ACC112 (cell line): ENCODE results near the gene SLCO3A1.

Source experiments
- H2AFZ ChIP-seq: fragments of 200-600 bp; sonication (generic); one replicate; pipeline ENCODE4 v1.6.0; 2017; ENCODE audit warnings: antibody characterized with exemption, low read length; ENCODE audit not compliant: unreplicated experiment
- H3K27ac ChIP-seq: fragments of 200-600 bp; sonication (generic); 2 replicates; pipeline ENCODE4 v1.5.1; 2014; ENCODE audit warnings: low read depth, mild to moderate bottlenecking, antibody characterized with exemption, low read length, moderate library complexity
- H3K27me3 ChIP-seq: fragments of 200-600 bp; sonication (generic); 2 replicates; pipeline ENCODE4 v1.6.1; 2014; ENCODE audit warnings: mild to moderate bottlenecking, antibody characterized with exemption, low read length, moderate library complexity, mixed read lengths; ENCODE audit not compliant: insufficient read depth
- H3K36me3 ChIP-seq: fragments of 200-600 bp; sonication (generic); 2 replicates; pipeline ENCODE4 v1.6.1; 2016; ENCODE audit warnings: mild to moderate bottlenecking, antibody characterized with exemption, low read length, moderate library complexity, mixed read lengths; ENCODE audit not compliant: insufficient read depth
- H3K4me1 ChIP-seq: fragments of 200-600 bp; sonication (generic); one replicate; pipeline ENCODE4 v1.6.1; 2016; ENCODE audit warnings: low read length, mixed read lengths; ENCODE audit not compliant: insufficient read depth, unreplicated experiment, control insufficient read depth
- H3K4me3 ChIP-seq: fragments of 200-600 bp; sonication (generic); 2 replicates; pipeline ENCODE4 v1.5.1; 2014; ENCODE audit warnings: mild to moderate bottlenecking, low read depth, low read length
- H3K79me2 ChIP-seq: fragments of 200-600 bp; sonication (generic); one replicate; pipeline ENCODE4 v1.6.0; 2016; ENCODE audit warnings: low read length; ENCODE audit not compliant: control insufficient read depth, unreplicated experiment, insufficient read depth

The SLCO3A1 gene

GRCh38 chr15:91857772-91858171 lies 4.3 kb downstream of the SLCO3A1 start:
- H3K36me3 ChIP-seq = no peaks in the 10 kb centered on the region
- no peak overlapping the region for H3K4me3 ChIP-seq
- no peak overlapping the region for H2AFZ ChIP-seq
- H3K27ac ChIP-seq = no peak overlapping the region
- peaks cover 45% of the 10 kb centered on the region for H3K79me2 ChIP-seq
- peaks cover 36% of the 10 kb centered on the region for H3K4me1 ChIP-seq
- H3K27me3 ChIP-seq = no peaks in the 10 kb centered on the region

GRCh38 chr15:91860498-91860897 lies 7.0 kb downstream of the SLCO3A1 start:
- H3K36me3 ChIP-seq = no peaks in the 10 kb centered on the region
- no peak overlapping the region for H3K4me3 ChIP-seq
- peaks cover 30% of the 10 kb centered on the region for H3K4me1 ChIP-seq
- H3K79me2 ChIP-seq = peaks cover 46% of the 10 kb centered on the region
- H2AFZ ChIP-seq = no peak overlapping the region
- H3K27me3 ChIP-seq = no peaks in the 10 kb centered on the region
- no peak overlapping the region for H3K27ac ChIP-seq

- H3K79me2 ChIP-seq = peaks cover 46% of the 10 kb centered on the region
- no peak overlapping the region for H3K4me3 ChIP-seq
- peaks cover 31% of the 10 kb centered on the region for H3K4me1 ChIP-seq
Observed at GRCh38 chr15:91861223-91861622, 7.7 kb downstream of the SLCO3A1 start.

GRCh38 chr15:91862891-91863504 lies 9.5 kb downstream of the SLCO3A1 start:
- H3K4me1 ChIP-seq = peaks cover 37% of the 10 kb centered on the region

More at GRCh38 chr15:91861223-91861622, 7.7 kb downstream of the SLCO3A1 start:
- H3K36me3 ChIP-seq = no peaks in the 10 kb centered on the region
- H3K27ac ChIP-seq = no peak overlapping the region
- H2AFZ ChIP-seq = no peak overlapping the region
- no peaks in the 10 kb centered on the region for H3K27me3 ChIP-seq

GRCh38 chr15:91863621-91864255 lies 10.2 kb downstream of the SLCO3A1 start:
- no peak overlapping the region for H3K27ac ChIP-seq
- peaks cover 33% of the 10 kb centered on the region for H3K79me2 ChIP-seq
- H3K4me1 ChIP-seq = peaks cover 44% of the 10 kb centered on the region
- no peaks in the 10 kb centered on the region for H3K27me3 ChIP-seq
- no peak overlapping the region for H2AFZ ChIP-seq
- H3K4me3 ChIP-seq = no peak overlapping the region
- no peaks in the 10 kb centered on the region for H3K36me3 ChIP-seq

More at GRCh38 chr15:91862891-91863504, 9.5 kb downstream of the SLCO3A1 start:
- Histone ChIP-seq H3K27me3 (no peaks in the 10 kb centered on the region), H3K4me3 (no peak overlapping the region), H3K79me2 (peaks cover 30% of the 10 kb centered on the region), H3K36me3 (no peaks in the 10 kb centered on the region), H2AFZ (no peak overlapping the region), H3K27ac (no peak overlapping the region)

GRCh38 chr15:91864664-91865063 lies 11.2 kb downstream of the SLCO3A1 start:
- H3K27ac ChIP-seq = no peak overlapping the region
- H3K4me1 ChIP-seq = peaks cover 40% of the 10 kb centered on the region
- peaks cover 35% of the 10 kb centered on the region for H3K79me2 ChIP-seq
- H2AFZ ChIP-seq = no peak overlapping the region
- H3K27me3 ChIP-seq = no peaks in the 10 kb centered on the region
- no peaks in the 10 kb centered on the region for H3K36me3 ChIP-seq
- no peak overlapping the region for H3K4me3 ChIP-seq

- Histone ChIP-seq H3K4me3 (no peak overlapping the region), H3K4me1 (peaks cover 33% of the 10 kb centered on the region), H2AFZ (peak overlapping the region; percentile 37), H3K27ac (peak overlapping the region; percentile 84), H3K79me2 (peaks cover 31% of the 10 kb centered on the region), H3K27me3 (no peaks in the 10 kb centered on the region), H3K36me3 (no peaks in the 10 kb centered on the region)
Observed at GRCh38 chr15:91865486-91865885, 12.0 kb downstream of the SLCO3A1 start.

- Histone ChIP-seq H3K79me2 (peaks cover 28% of the 10 kb centered on the region), H3K27me3 (no peaks in the 10 kb centered on the region), H3K36me3 (no peaks in the 10 kb centered on the region), H2AFZ (peak overlapping the region; percentile 37), H3K27ac (peak overlapping the region; percentile 84), H3K4me3 (0 out of 2 replicates have a peak overlapping the region, but pooled peaks have one; percentile 13), H3K4me1 (peaks cover 33% of the 10 kb centered on the region)
Observed at GRCh38 chr15:91865950-91866349, 12.4 kb downstream of the SLCO3A1 start.

- H3K4me3 ChIP-seq = peak overlapping the region; percentile 48; the same call in 1 of the 2 replicates
- H3K79me2 ChIP-seq = peaks cover 32% of the 10 kb centered on the region
- H3K27ac ChIP-seq = peak overlapping the region; percentile 84
- peak overlapping the region; percentile 39 for H2AFZ ChIP-seq
- H3K36me3 ChIP-seq = no peaks in the 10 kb centered on the region
- H3K27me3 ChIP-seq = no peaks in the 10 kb centered on the region
- H3K4me1 ChIP-seq = peaks cover 33% of the 10 kb centered on the region
Observed at GRCh38 chr15:91866371-91866905, 12.9 kb downstream of the SLCO3A1 start.

GRCh38 chr15:91866971-91867372 lies 13.5 kb downstream of the SLCO3A1 start:
- Histone ChIP-seq H3K79me2 (peaks cover 32% of the 10 kb centered on the region), H3K27ac (peak overlapping the region; percentile 84), H2AFZ (peak overlapping the region; percentile 39)

More at GRCh38 chr15:91866971-91867372, 13.5 kb downstream of the SLCO3A1 start:
- Histone ChIP-seq H3K27me3 (no peaks in the 10 kb centered on the region), H3K4me1 (peaks cover 33% of the 10 kb centered on the region), H3K4me3 (peak overlapping the region; percentile 48), H3K36me3 (no peaks in the 10 kb centered on the region)
